Keratinocyte (primary cell): ENCODE data around the gene NDRG3. TPM values are rescaled to one million over a fixed set of nuclear protein-coding genes. Genes with fewer than 3 reads are reported as not detected.
A peak's percentile ranks its signal among the peaks of the same experiment; 100 is the strongest.

ENCODE experiments used
- DNase-seq: peaks from one replicate; pipeline ENCODE4 v3.0.0-alpha.2; 2011; ENCODE audit warnings: low read depth, missing footprints, low spot score
- FAIRE-seq: peaks from 2 replicates; lab custom pipeline; 2011; peaks lifted over from hg19 to GRCh38; lab: Jason Lieb, UNC
- H2AFZ ChIP-seq: 2 replicates; pipeline ENCODE4 v1.6.0; 2012; ENCODE audit warnings: low read length, control low read depth, inconsistent platforms; ENCODE audit not compliant: control insufficient read depth
- H3K27ac ChIP-seq: 2 replicates; pipeline ENCODE4 v1.5.1; 2011; ENCODE audit warnings: low read length; ENCODE audit not compliant: control insufficient read depth, insufficient read depth
- H3K27me3 ChIP-seq: 3 replicates; pipeline ENCODE4 v1.6.0; 2011; ENCODE audit warnings: low read length; ENCODE audit not compliant: control insufficient read depth, insufficient read depth; ENCODE audit errors: extremely low read depth
- H3K36me3 ChIP-seq, 2 experiments: 2 replicates in 1 of 2; 3 replicates in 1 of 2; pipeline ENCODE4 v1.5.1; 2011; ENCODE audit warnings: low read length in 2 of 2, mild to moderate bottlenecking in 1 of 2; ENCODE audit not compliant: control insufficient read depth in 2 of 2, insufficient read depth in 2 of 2; ENCODE audit errors: extremely low read depth in 1 of 2
- H3K4me1 ChIP-seq: 3 replicates; pipeline ENCODE4 v1.5.1; 2011; ENCODE audit warnings: low read length; ENCODE audit not compliant: control insufficient read depth, insufficient read depth; ENCODE audit errors: extremely low read depth
- H3K4me2 ChIP-seq: 3 replicates; pipeline ENCODE4 v1.6.0; 2011; ENCODE audit warnings: low read depth, low read length; ENCODE audit not compliant: control insufficient read depth, insufficient read depth; ENCODE audit errors: extremely low read depth
- H3K4me3 ChIP-seq, 3 experiments: fragments of 200-600 bp in 1 of 3; sonication (generic) in 1 of 3; 2 replicates in 2 of 3; 3 replicates in 1 of 3; pipeline ENCODE4 v1.5.1; 2011 to 2016; ENCODE audit warnings: low read length in 3 of 3, mild to moderate bottlenecking in 3 of 3, control low read depth in 2 of 3, inconsistent platforms in 1 of 3, low read depth in 1 of 3, mixed read lengths in 1 of 3, mixed run types in 1 of 3, moderate library complexity in 1 of 3; ENCODE audit not compliant: control insufficient read depth in 2 of 3, insufficient read depth in 2 of 3; ENCODE audit errors: extremely low read depth in 1 of 3
- H3K79me2 ChIP-seq: 2 replicates; pipeline ENCODE4 v1.6.0; 2012; ENCODE audit warnings: low read length; ENCODE audit not compliant: control insufficient read depth, insufficient read depth
- H3K9ac ChIP-seq: 3 replicates; pipeline ENCODE4 v1.6.0; 2011; ENCODE audit warnings: low read length; ENCODE audit not compliant: control insufficient read depth, insufficient read depth; ENCODE audit errors: extremely low read depth
- H3K9me1 ChIP-seq: 3 replicates; pipeline ENCODE4 v1.6.0; 2011; ENCODE audit warnings: low read length; ENCODE audit not compliant: control insufficient read depth, insufficient read depth; ENCODE audit errors: extremely low read depth
- H3K9me3 ChIP-seq: 2 replicates; pipeline ENCODE4 v1.5.1; 2012; ENCODE audit warnings: low read depth, low read length; ENCODE audit not compliant: control insufficient read depth
- H4K20me1 ChIP-seq: 3 replicates; pipeline ENCODE4 v1.6.0; 2011; ENCODE audit warnings: low read length; ENCODE audit not compliant: control insufficient read depth, insufficient read depth; ENCODE audit errors: extremely low read depth
- CTCF ChIP-seq, 3 experiments: IDR thresholded peaks in 1 of 3; conservative IDR thresholded peaks in 1 of 3; optimal IDR thresholded peaks in 1 of 3; 2 replicates in 2 of 3; 3 replicates in 1 of 3; pipeline versions ENCODE3 to v1.5.1; 2011; ENCODE audit warnings: low read length in 3 of 3, mild to moderate bottlenecking in 3 of 3, moderate library complexity in 2 of 3, control low read depth in 1 of 3, inconsistent platforms in 1 of 3; ENCODE audit not compliant: insufficient read depth in 2 of 3; ENCODE audit errors: extremely low read depth in 1 of 3
- EZH2 ChIP-seq: IDR thresholded peaks from one replicate; pipeline ENCODE4 v1.6.1; 2012; ENCODE audit warnings: inconsistent platforms, mild to moderate bottlenecking, low read length, moderate library complexity
- dilution Hi-C: fragments of 300-500 bp; cut with MboI; formaldehyde crosslinking; loops from one replicate; pipeline ENCODE4 v1.7.0; 2020; ENCODE audit warnings: low sequenced_read_pairs; ENCODE audit not compliant: extremely low pct_ligation_motif_present
- polyA plus RNA-seq, 5 experiments: library from polyadenylated mRNA; depleted of rRNA in 3 of 5; stranded (reverse) in 3 of 5; stranded (forward) in 1 of 5; unstranded in 1 of 5; fragments of >200 nt; gene quantifications; 1 replicate in 1 of 5; 2 replicates in 3 of 5; 3 replicates in 1 of 5; pipeline versions ENCODE4 v1.2.1 to v1.2.3, GENCODE V29; 2011 to 2012; ENCODE audit warnings: missing spikeins in 2 of 5, low read depth in 1 of 5, low replicate concordance in 1 of 5

NDRG3 gene
- polyA plus RNA-seq, 1 donor (not counting 4 experiments of a cell fraction or from before 2014, with no cell fraction given) = 44.1 TPM

- Histone ChIP-seq H3K9me3 (no peaks in the 10 kb centered on the region), H3K27me3 (no peaks in the 10 kb centered on the region), H3K4me1 (no peaks in the 10 kb centered on the region), H3K4me3 (no peak overlapping the region), H3K27ac (no peak overlapping the region), H3K79me2 (no peaks in the 10 kb centered on the region), H3K36me3 (no peaks in the 10 kb centered on the region), H3K4me2 (no peak overlapping the region), H3K9ac (no peak overlapping the region), H2AFZ (peak overlapping the region; percentile 74), H3K9me1 (no peaks in the 10 kb centered on the region), H4K20me1 (no peaks in the 10 kb centered on the region)
- TF ChIP-seq EZH2 (no peak), CTCF (optimal IDR thresholded peaks at IDR 0.05 in 1 of 3, IDR thresholded peaks at IDR 0.05 in 1 of 3, conservative IDR thresholded peaks at IDR 0.05 in 1 of 3; ENCODE audit: extremely low read depth in 1 of 3, insufficient read depth in 2 of 3, low read length in 3 of 3) (peak in 1 of 3 experiments; percentile 28)
- DNase-seq (no peak), FAIRE-seq (peak; percentile 32)
- dilution Hi-C loops = no loop called here
These were observed 121.6 kb downstream of the NDRG3 start for GRCh38 chr20:36624068-36624943.

- Histone ChIP-seq H3K27ac (no peak overlapping the region), H3K4me2 (no peak overlapping the region), H3K4me1 (no peaks in the 10 kb centered on the region), H3K36me3 (no peaks in the 10 kb centered on the region), H3K79me2 (no peaks in the 10 kb centered on the region), H3K27me3 (no peaks in the 10 kb centered on the region), H3K9me3 (no peaks in the 10 kb centered on the region), H4K20me1 (no peaks in the 10 kb centered on the region), H3K9ac (no peak overlapping the region), H3K9me1 (no peaks in the 10 kb centered on the region), H2AFZ (no peak overlapping the region), H3K4me3 (no peak overlapping the region)
- dilution Hi-C loops = no loop called here
- FAIRE-seq (no peak), DNase-seq (no peak)
- TF ChIP-seq CTCF (optimal IDR thresholded peaks at IDR 0.05 in 1 of 3, IDR thresholded peaks at IDR 0.05 in 1 of 3, conservative IDR thresholded peaks at IDR 0.05 in 1 of 3; ENCODE audit: extremely low read depth in 1 of 3, insufficient read depth in 2 of 3, low read length in 3 of 3) (no peak), EZH2 (no peak)
These were observed 122.4 kb downstream of the NDRG3 start for GRCh38 chr20:36623444-36623843.
